Fibroblast of lung (primary cell): ENCODE results near the gene GTPBP2.

Experiments used
- EZH2 ChIP-seq: IDR thresholded peaks from 2 replicates; pipeline ENCODE4 v1.5.1; 2012; ENCODE audit warnings: low read length, control low read depth, mild to moderate bottlenecking; ENCODE audit errors: missing control alignments
- TF ChIP-seq, protein P1 (sequence below), 2 donors: IDR thresholded peaks in 1 of 2; conservative IDR thresholded peaks in 1 of 2; 1 replicate in 1 of 2; 2 replicates in 1 of 2; pipeline ENCODE4 v1.5.1; 2011 to 2012; ENCODE audit warnings: low read length in 2 of 2, control low read depth in 1 of 2, inconsistent platforms in 1 of 2, low read depth in 1 of 2, mild to moderate bottlenecking in 1 of 2

- TF ChIP-seq, protein P1, sequence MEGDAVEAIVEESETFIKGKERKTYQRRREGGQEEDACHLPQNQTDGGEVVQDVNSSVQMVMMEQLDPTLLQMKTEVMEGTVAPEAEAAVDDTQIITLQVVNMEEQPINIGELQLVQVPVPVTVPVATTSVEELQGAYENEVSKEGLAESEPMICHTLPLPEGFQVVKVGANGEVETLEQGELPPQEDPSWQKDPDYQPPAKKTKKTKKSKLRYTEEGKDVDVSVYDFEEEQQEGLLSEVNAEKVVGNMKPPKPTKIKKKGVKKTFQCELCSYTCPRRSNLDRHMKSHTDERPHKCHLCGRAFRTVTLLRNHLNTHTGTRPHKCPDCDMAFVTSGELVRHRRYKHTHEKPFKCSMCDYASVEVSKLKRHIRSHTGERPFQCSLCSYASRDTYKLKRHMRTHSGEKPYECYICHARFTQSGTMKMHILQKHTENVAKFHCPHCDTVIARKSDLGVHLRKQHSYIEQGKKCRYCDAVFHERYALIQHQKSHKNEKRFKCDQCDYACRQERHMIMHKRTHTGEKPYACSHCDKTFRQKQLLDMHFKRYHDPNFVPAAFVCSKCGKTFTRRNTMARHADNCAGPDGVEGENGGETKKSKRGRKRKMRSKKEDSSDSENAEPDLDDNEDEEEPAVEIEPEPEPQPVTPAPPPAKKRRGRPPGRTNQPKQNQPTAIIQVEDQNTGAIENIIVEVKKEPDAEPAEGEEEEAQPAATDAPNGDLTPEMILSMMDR (conservative IDR thresholded peaks at IDR 0.05 in 1 of 2, IDR thresholded peaks at IDR 0.05 in 1 of 2; ENCODE audit: low read depth in 1 of 2, low read length in 2 of 2) = no peak
- TF ChIP-seq EZH2 = no peak
Measured at GRCh38 chr6:43604174-43604573, 24.9 kb downstream of the GTPBP2 start.
